COLO668 (cell line): ENCODE data around the gene RTF2.

Experiments
- DNase-seq: peaks from one replicate; lab custom pipeline; 2025; ENCODE audit not compliant: unreplicated experiment; lab: John Stamatoyannopoulos, UW

Gene RTF2

GRCh38 chr20:56438284-56438683 lies 30.1 kb upstream of the RTF2 start:
- DNase-seq: no peak

DNA sequence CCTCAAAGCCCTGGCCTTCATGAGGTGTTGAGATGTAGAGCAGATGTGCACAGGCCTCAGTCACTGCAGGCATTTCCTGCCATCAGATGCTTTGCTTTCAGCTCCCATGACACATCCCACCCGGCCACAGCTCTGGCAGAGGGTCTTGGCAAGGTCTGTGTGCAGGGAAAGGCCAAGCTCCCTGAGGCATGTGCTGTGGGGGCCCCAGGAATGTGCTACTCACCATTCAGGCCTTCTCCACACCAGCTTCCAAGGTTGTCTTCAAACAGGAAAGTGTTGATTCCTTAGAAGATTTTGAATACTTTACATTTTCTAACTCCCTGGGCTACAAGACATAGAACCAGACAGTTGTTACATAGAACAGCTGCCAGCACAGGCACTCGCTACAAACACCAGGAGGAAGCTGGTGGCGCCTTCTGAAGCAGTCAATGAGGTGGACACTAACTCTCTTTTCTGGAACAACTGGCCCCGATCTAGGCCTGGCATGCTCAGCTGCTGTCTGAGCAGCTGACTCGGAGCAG lies 28.6 kb upstream of the RTF2 start:
- no peak for DNase-seq

GRCh38 chr20:56440346-56441007 lies 27.9 kb upstream of the RTF2 start:
- no peak for DNase-seq

DNA sequence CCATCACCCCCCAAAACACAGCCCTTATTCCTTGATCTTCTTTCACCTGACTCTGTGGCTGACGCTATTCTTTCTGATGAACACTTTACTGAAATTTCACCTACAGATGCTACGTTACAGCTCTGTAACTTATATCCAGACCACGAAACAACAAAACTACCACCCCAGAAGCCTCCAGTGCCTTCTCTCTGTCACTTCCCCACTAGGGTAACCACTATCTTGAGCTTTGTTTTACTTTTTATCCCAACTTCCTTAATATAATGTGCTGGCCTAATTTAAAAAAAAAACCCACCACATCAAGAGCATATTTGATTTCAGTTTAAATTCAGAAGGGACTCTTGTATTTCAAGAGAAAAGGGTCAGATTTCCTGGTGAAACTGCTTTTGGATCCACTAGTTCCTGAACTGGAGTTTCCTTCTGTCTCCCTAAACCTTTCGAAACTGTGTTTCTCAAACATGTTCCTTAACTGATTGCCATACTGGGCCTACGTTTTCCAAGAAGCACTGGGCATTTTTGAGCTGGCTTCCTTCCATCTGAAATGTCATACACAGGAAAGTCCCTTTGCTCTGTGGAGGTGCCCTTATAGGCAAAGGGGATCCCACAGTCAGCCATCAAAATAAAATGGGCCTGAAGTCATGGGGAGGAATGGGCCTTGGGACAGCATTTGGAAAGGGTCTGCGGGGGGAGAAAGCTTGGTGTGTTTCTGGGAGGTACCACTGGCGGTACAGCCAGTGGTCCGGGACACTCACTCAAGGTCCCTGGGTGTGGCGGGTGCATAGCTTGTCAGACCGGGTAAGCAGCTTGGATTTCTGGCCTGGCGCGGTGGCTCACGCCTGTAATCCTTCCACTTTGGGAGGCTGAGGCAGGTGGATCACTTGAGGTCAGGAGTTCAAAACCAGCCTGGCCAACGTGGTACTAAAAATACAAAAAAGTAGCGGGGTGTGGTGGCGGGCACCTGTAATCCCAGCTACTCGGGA lies 25.8 kb upstream of the RTF2 start:
- no peak for DNase-seq

DNA sequence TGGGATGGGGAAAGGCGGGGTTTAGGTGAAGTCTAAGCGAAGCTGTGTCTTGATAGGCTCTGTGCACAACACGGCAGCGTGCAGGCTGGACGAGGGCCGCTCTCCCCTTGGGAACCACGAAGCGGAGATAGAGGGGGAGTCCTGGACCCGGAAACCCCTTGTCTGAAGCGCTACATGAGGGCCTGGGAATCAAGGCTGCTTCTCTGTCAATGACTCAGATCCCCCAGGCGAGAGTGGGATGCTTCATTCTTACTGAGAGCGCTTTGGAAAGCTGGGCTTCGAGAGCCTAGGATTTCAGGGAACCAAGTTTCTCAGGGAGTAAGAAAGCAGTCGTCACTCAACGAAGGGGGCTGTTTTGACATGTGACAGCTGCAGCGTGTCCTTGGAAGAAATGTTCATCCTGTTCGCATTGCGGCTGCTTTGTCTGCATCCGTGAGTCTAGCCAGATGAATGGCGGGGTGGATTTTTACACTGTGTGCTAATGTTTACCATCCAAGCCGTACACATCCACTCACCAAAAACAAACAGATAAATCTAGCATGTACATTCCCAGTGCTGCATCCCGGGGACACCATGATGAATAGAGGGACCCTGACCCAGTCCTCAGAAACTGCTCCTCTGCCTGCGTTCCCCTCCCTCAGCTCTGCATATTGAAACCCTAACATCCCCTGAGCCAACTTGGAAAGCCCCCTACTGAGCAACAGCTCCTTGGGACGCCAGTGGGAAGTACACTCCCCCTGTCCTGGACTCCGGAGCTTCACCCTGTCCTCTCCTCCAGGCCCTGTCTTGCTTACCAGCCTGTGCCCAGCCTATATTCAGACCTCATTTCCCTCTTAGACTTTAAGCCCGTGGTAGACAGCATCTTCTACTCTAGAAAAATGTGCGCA lies 24.5 kb upstream of the RTF2 start:
- DNase-seq: no peak

- no peak for DNase-seq
Measured at GRCh38 chr20:56445130-56445529, 23.3 kb upstream of the RTF2 start.

DNA sequence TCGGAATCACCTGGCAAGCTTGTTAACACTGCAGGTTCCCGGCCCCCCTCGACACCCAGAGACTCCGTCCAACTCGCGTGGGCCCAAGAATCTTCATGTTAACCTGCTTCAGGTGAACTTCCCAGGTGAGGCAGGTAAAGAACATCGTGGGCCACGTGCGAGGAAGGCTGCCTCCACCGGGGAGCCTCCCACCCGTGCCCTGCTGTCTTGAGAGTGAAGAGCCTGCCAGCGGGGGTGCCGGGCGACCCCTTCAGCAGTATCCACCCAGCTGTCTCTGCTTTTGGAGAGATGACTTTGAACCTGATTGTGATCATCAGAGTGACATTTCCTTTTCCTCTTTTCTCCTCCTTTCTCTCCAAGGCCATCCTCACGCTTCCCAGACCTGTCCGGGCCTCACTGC lies 22.9 kb upstream of the RTF2 start:
- DNase-seq: no peak

DNA sequence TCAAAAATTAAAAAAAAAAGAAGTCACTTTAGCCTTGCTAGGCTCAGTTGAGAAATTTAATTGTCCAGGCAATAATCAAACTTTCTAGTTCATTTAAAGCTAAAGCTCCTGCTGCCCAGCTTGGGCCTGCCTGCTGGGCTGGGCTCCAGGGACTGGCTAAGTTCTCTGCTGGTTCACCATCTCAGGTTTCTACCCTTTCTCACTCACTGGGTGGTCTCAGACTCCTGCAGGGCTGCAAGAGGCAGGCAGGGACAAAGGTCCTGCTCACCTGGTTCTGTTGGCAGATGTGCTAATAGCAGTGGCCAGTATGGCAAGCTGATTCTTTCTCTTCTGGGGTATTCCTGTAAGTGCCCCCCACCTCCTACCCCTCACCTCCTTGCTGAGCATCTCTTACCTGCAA lies 21.2 kb upstream of the RTF2 start:
- no peak for DNase-seq

- DNase-seq: no peak
Measured at GRCh38 chr20:56449459-56449858, 19.0 kb upstream of the RTF2 start.

GRCh38 chr20:56451056-56451765 lies 17.2 kb upstream of the RTF2 start:
- DNase-seq: no peak

DNA sequence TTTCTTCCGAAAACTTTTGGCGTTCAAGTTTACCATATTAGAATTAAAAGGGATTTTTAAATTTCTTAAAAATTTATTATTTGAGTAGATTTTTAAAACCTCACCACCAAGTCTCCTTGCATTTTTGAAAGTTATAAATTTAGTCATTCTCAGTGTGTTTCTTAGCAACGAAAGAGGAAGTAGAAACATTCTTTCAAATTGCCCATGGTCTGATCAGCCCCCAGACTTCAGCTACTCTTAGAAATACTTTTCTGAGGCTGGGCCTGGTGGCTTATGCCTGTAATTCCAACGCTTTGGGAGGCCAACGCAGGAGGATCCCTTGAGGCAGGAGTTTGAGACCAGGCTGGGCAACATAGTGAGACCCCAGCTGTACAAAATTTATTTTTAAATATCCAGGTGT lies 15.1 kb upstream of the RTF2 start:
- DNase-seq: no peak

GRCh38 chr20:56454754-56455153 lies 13.7 kb upstream of the RTF2 start:
- no peak for DNase-seq

DNA sequence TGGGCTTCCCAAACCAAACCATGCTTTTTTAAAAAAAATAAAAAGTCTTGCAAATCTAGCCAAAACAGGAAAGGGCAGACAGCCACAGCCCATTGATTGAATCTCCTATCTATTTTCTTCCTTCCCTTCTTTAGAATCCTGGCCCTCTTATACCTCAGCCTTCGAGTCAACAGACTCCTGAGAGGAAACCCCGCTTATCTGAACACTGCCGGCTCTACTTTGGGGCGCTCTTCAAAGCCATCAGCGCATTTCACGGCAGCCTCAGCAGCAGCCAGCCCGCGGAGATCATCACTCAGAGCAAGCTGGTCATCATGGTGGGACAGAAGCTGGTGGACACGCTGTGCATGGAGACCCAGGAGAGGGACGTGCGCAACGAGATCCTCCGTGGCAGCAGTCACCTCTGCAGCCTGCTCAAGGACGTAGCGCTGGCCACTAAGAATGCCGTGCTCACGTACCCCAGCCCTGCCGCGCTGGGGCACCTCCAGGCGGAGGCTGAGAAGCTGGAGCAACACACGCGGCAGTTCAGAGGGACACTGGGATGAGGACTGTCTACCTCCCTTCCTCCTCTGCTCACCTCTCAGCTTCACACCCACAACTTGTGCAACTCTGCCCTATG lies 10.1 kb upstream of the RTF2 start:
- DNase-seq: no peak

DNA sequence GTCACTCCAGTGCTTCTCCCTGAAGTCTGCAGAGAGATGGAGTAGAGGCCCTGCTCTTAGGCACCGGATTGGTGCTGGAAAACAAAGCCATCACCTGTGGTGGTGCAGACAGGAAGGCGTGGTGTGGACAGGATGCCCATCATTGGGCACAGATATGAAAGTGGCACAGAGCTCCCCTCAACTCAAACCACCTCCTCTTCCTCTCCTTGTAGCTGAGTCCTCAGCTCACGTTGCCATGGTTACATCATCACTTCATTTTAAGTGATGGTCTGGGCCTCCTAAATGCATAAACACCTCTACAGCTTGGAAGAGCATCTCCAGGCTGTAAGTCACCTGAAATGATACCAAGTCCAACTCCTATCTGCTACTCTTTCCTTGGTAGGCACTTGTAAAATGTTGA lies 8.0 kb upstream of the RTF2 start:
- DNase-seq: no peak

GRCh38 chr20:56461576-56461975 lies 6.9 kb upstream of the RTF2 start:
- DNase-seq: no peak

- no peak for DNase-seq
Measured at GRCh38 chr20:56463428-56463827, 5.0 kb upstream of the RTF2 start.

DNA sequence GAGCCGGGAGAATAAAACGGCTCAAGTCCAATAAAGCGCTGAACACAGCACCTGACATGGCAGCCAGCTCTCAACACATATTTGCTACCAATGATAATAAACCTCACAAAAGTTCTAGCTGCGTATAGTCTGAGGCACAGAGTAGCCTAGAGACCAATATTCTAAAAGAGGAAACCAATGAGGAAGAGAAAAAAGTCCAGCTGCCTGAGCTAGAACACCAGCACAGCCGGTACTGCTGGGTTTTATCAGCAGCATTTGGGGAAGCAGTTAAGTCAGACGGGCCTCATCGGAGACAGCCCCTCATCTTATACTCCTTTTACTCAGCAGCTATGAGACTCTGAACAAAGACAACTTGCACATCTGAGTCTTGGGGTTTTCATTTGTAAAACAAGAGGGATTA lies 2.4 kb upstream of the RTF2 start:
- no peak for DNase-seq

DNA sequence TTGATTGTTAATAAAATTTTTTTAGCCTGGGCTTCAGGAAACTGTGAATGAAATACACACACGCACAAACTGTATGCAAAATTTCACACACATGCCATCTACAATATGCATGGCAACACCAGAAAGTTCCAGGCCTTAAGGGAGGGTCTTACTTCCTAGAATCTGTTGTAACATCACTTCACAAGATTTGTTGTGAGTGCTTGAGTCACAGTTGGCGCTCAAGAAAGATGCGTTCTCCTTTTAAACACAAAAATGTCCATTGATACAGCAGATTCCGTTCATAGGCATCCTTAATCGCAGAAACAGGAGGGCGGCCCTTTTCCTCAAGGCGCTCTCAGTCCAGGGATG lies 485 bp upstream of the RTF2 start:
- no peak for DNase-seq

DNA sequence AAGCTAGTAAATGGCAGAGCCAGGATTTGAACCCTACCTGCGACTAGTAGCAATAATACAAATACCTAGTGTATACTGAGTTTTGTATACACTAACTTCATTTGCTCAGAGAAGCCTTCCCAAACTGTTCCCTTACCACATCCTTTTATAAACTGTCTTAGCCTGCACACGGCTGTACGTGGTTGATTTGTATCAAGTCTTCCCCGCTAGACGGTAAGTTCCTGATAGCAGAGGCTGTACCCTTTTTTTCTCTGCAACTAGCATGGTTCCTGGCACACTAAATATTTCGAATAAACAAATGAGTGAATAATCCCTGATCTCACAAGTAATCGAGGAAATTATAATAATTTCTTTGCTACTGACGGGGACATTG lies 636 bp downstream of the RTF2 start:
- DNase-seq: no peak

DNA sequence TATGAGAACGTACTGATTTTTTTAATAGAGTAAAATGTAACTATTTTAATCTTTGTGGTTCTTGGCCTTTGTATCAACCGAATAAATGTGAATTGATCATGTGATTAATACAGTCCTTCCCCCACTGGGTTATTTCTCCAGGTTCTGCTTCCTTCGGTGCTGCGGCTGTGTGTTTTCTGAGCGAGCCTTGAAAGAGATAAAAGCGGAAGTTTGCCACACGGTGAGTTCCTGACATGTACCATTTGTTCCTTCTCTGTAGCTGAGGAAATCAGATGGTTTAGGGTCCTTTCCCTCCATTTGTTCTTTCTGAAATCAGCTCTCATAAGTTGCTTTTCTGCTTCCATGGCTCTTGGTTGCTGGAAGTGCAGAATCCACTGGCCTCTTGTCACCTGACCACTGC lies 15.5 kb downstream of the RTF2 start:
- DNase-seq: no peak
